OCI-LY7 (cell line): ENCODE results near the gene CNNM2.
"Not testable (repeated sequence)": the region's sequence is repeated elsewhere in the genome, so short reads cannot be mapped to it uniquely, and the experiment has no call there.

Source experiments
- EZH2phosphoT487 ChIP-seq: fragments of 200-600 bp; sonication (generic); IDR thresholded peaks from 2 replicates; pipeline ENCODE4 v1.6.1; 2018; ENCODE audit warnings: low read depth, borderline replicate concordance, mild to moderate bottlenecking, mixed run types, antibody characterized with exemption, low read length, moderate library complexity, mixed read lengths
- TF ChIP-seq, protein P1 (sequence below): fragments of 200-600 bp; sonication (generic); conservative IDR thresholded peaks from 2 replicates; pipeline ENCODE4 v1.5.1; 2014; ENCODE audit warnings: mild to moderate bottlenecking, antibody characterized with exemption, low read length, moderate library complexity, mixed read lengths

- TF ChIP-seq, protein P1, sequence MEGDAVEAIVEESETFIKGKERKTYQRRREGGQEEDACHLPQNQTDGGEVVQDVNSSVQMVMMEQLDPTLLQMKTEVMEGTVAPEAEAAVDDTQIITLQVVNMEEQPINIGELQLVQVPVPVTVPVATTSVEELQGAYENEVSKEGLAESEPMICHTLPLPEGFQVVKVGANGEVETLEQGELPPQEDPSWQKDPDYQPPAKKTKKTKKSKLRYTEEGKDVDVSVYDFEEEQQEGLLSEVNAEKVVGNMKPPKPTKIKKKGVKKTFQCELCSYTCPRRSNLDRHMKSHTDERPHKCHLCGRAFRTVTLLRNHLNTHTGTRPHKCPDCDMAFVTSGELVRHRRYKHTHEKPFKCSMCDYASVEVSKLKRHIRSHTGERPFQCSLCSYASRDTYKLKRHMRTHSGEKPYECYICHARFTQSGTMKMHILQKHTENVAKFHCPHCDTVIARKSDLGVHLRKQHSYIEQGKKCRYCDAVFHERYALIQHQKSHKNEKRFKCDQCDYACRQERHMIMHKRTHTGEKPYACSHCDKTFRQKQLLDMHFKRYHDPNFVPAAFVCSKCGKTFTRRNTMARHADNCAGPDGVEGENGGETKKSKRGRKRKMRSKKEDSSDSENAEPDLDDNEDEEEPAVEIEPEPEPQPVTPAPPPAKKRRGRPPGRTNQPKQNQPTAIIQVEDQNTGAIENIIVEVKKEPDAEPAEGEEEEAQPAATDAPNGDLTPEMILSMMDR, result not testable (repeated sequence)
- not testable (repeated sequence) for TF ChIP-seq EZH2phosphoT487
These were observed 149.0 kb downstream of the CNNM2 start for GRCh38 chr10:103067099-103067477.
